ENCODE results near the gene CDKN2AIP.

DNA sequence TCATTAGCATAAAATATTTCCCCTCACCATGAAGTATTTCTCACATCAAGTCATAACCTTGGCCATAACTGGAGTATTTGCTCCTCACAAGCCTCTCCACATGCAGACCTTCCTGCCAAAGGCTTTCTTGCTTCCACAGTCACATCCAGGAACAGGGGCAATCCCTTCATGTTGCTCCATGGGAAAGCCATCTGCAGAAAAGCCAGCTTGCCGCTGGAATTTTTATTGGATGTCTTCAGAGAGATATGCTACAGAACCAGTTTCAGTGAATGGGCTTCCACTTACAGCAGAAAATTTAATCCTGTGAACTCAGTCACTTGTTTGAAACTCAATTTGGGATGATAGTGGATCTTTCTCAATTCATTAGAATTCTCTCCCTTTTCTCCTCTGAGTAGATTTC, 3.2 kb upstream of the CDKN2AIP start:
- no peak for TF ChIP-seq EZH2phosphoT487 (conservative IDR thresholded peaks at IDR 0.05; ENCODE audit: low read length)
- TF ChIP-seq, protein P1, sequence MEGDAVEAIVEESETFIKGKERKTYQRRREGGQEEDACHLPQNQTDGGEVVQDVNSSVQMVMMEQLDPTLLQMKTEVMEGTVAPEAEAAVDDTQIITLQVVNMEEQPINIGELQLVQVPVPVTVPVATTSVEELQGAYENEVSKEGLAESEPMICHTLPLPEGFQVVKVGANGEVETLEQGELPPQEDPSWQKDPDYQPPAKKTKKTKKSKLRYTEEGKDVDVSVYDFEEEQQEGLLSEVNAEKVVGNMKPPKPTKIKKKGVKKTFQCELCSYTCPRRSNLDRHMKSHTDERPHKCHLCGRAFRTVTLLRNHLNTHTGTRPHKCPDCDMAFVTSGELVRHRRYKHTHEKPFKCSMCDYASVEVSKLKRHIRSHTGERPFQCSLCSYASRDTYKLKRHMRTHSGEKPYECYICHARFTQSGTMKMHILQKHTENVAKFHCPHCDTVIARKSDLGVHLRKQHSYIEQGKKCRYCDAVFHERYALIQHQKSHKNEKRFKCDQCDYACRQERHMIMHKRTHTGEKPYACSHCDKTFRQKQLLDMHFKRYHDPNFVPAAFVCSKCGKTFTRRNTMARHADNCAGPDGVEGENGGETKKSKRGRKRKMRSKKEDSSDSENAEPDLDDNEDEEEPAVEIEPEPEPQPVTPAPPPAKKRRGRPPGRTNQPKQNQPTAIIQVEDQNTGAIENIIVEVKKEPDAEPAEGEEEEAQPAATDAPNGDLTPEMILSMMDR (IDR thresholded peaks at IDR 0.05; ENCODE audit: insufficient read depth, low read length, poor library complexity, severe bottlenecking): no peak

Measured in SU-DHL-6 (cell line).